Right hindlimb (tissue), 1 donor: Measurements from ENCODE around the gene KCNA2.
A peak's percentile ranks its signal among the peaks of the same experiment; 100 is the strongest.

ENCODE experiments used
- DNase-seq: peaks from one replicate; pipeline ENCODE4 v3.0.0-alpha.2; 2018

KCNA2 gene

DNA sequence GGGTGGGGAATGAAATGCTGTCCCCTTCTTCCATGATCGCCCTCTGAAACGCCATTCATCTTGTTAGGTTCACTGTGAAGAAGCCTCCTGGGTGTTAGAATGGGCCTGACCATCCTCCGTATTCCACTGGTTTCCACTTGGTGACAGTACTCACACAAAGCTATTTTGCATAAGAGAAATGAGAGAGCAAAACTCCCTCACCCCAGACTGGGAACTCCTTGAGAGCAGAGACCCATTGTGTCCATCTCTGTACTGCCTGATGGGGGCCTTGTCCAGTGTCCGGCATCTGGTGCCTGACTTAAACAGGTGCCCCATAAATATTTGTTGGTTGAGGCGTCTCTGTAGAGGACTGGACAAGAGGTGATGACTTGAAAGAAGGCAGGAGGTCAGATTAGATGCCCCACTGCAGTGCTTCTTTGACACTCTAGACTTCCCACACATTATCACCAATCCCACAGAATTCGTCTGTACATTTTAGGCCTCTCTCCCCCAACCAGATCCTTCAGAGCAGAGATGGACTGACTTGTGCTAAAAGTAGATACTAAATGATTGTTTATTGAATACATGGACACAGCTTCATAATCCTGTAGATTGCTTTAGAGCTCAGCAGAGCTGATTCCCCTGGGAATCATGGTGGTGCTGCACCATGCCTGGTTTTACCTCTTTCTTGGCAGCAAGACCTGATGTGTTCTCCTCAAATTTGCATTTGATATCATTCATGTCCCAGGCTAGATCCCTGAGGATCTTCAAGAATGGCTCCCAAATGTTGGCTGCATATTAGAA, 22.4 kb upstream of the KCNA2 start:
- no peak for DNase-seq

DNA sequence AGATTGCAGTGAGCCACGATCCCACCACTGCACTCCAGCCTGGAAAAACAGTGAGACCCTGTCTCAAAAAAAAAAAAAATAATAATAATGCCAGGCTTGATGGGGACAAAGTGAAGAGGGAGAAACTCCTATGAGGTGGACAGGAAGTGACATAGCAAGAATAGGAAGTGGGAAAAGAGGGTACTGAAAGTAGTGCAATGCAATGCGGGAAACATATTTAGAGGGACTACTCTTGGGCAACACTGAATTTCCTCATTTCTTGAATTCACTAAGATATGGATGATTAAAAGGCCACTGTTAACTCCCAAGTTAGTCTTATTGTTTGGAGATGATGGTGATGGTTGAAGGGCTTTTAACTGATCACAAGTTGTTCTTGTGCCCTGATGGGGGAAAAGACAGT, 21.6 kb upstream of the KCNA2 start:
- DNase-seq, result no peak

DNA sequence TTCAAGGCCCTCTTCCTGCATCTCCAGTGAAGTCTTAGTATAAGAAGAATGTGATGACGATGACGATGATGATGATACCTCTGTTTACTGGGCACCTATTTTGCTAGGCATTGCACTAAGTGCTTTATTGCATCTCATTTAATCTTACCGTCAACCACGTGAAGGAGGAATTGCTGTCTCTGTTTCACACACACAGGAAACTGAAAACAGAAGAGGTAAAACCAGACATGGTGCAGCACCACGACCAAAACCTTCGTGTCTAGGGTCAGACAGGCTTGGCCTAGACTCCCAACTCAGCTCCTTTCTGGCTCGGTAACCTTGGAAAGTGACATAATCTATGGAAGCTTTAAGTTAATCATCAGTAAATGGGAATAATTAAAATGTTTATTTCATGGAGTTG, 20.7 kb upstream of the KCNA2 start:
- DNase-seq, result no peak

DNA sequence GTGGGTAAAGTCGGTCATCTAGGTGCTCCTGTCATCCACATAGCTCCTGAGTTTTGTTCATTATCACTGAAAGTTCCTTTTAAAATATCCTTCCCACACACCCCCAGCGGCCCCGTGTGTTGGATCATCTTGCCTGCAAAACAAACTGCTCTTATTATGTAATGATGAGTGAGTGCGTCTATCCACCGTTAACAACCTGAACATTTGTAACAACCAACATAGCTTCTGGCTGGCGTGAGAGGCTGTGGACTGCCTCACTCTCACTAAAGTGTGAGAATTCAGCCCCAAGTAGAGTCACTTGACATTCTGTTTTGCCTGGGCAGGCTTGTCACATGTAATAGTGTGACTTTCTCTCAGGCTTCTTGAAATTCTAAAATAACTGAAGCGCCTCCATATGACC, 14.5 kb upstream of the KCNA2 start:
- no peak for DNase-seq

DNA sequence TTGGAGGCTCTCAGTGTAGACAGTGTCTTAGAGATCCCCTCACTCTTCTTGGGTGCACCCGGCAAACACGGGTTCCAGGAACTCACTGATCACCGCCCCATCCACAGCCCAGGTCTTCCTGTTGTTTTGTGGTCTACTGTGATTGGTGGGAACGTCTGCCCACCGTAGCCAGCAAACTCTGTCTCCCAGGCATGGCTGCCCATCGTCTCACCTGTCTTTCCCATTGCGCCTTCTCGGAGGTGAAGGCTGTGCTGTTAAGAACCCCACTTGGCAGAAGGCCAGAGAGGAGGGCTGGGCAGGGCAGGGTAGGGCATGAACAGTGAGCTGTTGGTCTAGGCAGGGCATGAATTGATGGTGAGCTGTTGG, 14.1 kb upstream of the KCNA2 start:
- DNase-seq, result no peak

DNA sequence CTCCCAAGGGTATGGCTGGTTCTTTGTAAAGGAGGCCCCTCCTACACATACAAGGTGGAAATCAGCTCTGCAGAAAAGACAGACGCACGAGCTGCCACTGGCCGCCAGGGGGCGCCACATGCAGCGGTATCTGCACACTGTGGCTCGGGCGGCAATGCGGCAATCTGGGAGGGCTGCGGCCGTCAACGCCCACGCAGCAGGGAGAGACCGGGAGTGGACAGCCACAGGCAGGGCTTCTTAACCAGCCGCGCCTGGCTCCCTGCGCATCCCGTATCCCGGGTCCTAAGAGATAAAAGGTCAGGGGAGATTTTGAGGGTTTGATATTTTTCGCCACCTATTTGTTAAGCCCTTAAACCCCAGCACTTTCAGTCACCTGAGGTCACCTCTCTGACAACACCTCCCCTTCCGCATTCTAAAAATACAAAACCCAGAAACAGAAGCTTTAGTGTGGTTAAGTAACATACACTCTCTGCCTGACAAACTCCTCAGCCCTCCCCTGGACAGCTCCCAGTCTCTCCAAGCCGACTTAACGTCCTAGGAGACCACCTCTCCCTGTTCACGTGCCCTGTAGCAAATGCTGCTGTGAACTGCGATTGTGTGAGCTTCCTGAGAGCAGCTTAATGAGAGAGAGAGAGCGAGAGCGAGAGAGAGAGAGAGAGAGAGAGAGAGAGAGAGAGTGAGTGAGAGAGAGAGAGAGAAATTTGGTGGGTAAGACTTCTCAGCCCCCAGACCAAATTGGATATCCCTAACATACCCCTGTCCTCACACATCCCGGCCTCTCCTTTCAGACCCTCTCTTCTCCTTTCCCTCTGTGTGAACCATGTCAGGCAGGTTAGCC, 13.5 kb upstream of the KCNA2 start:
- peak; percentile 79 for DNase-seq

DNA sequence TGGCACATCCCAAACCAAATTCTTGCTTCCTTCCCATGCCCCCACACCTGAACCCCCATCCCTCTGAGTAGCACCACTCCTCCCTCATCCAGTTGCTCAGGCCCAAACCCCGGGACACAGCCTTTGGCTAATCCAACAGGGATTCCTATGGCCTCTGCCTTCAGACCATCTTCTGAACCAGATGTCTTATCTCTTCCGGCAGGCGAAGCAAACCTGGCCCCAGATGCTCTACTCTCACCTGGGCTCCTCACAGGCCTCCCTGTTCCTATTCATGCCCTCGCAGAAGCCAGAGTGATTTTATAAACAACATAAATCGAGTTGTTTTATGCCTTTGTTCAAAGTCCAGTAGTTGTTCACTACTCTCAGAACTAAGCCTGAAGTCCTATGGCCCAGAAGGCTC, 12.5 kb upstream of the KCNA2 start:
- DNase-seq, result no peak

DNA sequence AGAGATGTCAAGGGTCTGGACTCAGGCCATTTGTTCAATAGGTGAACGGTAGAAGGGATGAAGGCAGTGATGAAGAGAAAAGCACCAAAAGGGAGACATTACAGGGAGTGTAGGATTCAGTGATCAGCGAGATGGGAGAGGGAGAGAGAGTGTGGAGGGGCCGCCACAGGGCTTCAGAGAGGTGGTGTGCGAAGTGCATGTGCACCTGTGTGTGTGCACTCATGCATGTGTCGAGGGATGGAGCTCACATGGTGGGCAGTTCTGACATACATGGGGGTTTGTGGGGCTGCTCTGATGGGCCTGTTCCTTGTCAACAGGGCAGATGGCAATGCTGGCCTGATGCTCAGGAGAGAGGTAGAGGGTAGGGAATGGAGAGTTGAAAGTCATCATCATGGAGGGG, 11.4 kb upstream of the KCNA2 start:
- no peak for DNase-seq

DNA sequence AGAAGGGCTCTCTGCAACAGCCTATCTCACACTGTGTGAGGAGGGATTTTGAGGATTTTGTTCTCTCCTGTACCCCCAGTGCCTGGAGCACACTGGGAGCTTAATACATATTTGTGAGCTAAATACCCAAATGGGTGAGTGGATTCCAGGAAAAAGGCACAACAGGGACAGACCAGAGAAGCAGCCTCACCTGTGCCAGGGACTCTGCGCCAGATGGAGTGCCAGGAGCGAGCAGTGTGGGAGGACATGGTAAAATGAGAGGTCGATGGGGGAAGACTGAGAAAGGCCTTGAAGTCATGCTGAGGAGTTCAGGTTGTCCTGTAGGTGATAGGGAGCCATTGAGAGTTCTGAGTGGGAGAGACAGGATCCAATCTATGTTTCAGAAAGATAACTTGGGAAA, 11.0 kb upstream of the KCNA2 start:
- DNase-seq, result no peak

DNA sequence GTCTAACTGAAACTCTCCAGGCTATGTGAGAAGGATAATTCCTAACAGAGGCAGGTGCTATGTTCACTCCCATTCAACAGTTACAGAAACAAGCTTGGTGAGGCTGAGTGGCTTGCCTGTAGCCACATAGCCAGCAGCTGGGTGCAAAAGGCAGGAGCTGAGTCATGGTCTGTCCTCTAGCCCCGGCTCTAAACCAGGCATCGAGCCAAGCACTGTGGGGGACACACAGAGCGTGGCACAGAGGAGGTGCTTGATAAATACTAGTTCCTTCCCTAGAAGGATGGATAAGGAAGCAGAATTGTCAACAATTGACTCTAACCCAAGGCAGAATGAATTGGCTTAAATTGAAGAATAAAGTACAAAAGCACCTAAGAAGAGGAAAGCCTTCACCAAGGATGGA, 10.4 kb upstream of the KCNA2 start:
- DNase-seq, result no peak

DNA sequence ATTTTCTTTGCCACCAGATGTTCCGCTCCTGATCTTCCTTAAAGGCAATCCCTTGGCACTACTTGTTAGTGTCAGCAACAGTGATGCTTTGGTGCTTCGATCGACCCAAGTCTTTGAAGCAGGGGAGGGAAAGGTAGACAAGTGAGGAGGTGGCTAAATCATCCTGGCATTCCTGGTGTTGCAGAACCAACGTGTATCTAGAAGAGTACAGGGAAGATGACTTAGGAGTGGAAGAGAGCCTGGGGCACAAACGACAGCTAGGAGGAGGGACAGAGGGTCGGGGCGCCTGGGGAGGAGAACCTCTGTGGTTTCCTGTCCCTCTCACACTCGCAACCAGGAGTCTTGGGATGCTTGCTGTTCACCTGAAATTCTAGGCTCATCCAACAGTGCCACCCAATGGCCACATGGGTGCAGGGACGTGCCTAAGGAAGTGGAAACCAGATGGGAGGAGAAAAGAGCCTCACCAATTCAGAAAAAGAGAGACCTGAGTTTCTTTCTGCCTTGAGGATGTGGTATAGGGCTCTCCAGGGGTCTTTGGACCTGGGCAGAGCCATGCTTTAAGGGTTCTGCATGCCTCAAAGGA, 9.5 kb upstream of the KCNA2 start:
- peak; percentile 70 for DNase-seq

DNA sequence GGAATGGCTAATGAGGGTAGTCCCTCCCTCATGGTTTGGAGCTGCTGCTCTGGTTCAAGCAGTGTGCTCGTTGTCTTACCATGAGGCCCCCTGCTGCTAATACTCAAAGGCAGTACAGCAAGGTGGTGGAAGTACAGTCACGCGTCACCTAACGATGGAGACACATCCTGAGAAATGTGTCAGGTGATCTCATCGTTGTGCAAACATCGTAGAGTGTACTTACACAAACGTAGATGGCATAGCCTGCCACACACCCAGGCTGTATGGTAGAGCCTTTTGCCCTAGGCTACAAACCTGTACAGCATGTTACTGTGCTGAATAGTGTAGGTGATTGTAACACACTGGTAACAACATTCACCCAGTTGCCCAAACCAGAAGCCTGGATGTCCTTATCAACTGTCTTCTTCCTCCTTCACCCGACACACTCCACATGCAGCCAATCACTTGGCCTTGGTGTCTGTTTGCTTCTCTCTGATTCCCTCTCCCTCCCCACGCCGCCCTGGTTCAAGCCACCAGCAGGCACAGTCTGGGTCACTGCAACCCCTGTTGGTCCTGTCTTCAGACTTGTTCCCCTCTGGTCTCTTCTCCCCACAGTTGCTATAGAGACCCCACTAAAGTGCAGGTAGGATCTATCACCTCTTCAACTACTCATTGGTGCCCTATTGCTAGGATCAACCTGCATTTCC, 6.0 kb upstream of the KCNA2 start:
- no peak for DNase-seq

DNA sequence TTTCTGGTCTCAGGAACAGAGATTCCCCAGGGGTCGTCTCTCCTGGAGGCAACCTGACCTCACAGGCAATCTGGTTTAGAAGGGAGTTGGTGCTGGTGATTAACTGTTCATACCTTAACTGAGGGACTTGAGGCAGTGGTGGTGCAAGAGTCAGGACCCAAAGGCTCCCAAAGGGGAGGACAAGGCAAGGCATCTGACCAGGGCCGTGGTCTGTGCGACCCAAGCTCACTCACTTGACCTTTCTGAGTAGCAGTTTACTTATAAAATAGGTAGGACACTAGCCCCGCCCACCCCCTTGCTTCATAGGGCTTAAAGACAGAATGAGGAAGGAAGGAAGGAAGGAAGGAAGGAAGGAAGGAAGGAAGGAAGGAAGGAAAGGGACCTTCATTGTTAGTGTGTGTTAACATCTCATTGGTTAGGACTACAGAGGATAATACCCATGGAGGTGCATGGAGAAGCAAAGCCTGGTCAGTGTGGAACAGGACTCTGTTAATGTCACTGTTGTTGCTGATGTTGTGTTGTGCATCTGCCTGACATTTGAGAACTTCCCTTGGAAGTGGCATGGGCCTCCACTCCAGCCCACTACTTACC, 4.6 kb upstream of the KCNA2 start:
- no peak for DNase-seq

DNA sequence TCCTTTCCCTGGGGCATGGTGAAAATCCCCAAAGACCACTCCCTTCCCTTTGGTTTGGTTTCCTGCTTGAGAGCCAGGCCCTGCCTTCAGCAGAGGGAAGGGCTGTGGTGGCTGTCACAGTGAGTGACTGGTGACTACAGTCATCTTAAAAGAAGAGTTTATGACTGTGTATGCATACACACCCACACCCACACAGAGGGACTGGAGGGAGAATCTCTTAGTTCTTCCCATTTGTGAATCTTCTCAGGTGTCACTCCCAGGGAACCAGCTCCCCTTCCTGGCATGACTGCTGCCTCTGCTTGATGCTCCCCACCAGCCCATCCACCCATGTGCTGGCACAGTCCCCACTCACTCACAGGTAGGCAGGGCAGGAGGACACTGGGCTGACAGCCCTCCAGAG, 3.9 kb upstream of the KCNA2 start:
- no peak for DNase-seq

DNA sequence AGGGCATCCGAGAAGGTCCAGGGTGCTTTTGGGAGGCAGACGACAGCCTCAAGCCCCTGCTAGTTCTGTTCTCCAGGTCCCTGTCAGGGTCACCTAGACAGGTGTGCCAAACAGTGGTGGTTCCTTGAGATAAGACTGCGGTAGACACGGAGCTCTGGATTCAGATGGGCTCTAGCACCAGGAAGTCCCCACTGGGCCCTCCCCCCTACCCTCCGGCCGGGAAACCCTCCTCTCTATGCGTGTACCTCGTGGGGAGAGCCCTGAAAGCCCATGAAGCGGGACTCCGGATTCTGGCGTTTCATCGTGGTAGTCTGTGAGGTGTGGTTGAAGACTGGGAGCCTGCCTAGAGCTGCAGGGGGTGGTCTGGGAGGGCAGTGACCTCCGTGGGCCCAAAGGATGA, 2.1 kb upstream of the KCNA2 start:
- no peak for DNase-seq

DNA sequence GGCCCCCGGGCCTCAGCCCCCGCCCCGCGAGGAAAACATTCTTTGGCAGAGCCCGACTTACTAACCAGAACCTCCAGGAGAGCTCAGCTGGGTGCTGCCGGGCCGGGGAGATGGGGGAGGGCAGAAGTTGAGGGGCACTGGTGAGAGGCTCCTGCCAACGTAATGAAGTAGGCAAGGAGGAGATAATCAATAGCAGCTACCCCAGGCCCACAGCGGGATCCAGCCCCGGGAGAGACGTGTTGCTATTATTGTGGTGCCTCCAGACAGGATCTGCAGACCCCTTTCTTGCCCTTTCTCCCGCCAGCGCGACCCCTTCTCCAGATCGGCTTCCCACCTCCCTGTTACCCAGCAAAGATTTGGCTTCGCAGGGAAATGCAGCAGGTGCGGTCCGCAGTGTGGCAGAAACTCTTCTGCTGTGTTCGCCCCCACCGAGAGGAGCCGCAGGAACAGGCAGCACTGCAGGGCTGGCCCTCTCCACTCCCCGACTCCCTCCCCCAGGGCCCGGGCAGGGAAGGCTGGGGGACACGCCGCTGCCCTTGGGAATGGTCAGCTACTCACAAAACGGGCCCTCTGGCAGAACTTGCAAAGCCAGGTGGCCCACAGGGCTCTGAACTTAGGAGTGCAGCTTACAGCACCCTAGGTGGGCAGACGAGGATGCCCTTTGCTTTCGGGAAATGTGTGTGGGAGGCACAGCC, 1.5 kb upstream of the KCNA2 start:
- no peak for DNase-seq

DNA sequence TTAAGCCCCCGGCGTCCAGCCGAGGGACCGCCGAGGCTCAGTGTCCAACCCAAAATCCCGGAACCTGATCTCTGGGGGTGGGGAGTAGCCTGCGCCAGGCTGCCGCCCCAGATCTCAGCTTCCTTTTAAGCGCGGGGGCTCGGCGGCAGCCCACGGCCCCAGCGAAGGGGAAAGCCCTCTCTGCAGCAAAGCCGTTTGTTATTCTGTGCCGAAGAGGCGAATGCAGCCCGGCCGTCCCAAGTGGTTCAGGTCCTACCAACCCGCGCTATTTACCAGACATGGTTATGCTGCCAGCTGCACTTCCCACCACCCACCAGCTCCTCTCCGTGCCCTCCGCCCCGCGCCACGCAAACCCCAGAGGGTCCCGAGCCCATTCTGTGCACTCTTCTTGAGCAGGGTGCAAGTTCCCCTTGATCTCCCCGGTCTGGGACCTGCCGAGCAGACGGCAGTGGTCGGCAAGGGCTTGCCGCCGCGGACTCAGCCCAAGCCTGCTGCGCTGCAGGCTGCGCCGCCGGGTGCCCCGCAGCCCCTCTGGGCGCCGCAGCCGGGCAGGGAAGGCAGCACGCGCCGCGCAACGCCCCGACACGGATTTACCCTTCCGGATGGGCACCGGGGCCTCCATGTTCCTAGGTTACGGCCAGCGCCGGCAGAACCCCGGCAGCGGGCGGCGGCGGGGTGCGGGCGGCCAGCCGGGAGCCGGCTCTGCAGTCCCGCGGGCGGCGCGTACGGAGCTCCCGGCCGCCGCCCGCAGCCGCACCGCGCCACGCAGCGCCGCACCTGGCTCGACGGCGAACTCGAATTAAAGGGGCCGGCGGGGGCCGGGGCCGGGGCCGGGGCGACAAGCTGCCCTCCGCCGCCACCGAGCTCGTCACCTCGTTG, 738 bp upstream of the KCNA2 start:
- no peak for DNase-seq

DNA sequence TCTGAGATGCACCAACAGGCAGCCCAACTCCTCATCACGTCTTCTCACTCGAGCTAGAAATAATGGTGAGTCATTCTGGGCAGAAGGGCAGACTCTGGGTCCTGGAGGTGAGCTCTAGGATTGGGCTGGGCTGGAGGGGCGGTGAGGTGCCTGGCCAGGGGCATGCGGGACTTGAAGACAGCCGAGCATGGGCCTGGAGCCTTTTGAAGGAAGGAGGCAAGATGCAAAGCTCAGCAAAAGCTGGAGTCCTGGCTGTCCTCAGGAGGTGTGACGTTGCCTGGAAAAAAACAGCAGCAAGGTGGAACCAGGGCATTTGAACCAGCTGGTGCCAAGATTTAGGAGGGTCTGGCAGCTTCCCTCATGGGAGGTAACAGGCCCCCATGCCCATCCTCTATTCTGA, 712 bp downstream of the KCNA2 start:
- DNase-seq, result no peak

DNA sequence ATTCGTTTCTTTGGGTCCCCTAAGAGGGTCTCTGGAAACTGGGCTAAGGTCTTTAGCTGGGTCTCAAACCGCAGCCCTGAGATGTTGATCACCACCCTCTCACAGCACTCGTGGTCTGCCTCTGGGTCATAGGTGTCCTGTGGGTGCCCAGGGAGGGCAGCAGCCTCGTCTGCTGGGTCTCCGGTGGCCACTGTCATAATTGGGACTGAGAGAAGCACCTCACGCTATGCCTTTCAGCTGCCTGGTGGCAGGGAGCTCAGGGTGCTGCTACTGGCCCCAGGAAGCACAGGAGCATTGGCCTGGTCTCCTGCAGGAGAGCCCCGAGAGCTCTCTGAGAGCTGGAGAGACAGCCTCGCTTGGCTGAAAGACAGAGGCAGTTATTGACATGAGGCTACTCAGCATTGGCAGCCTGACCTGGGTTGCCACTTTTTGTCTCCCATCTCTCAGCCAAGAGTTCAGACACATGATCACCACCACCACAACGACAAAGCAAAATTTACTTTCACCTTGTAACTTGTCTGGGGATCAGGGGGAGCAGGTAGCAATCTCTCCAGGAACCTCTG, 1.5 kb downstream of the KCNA2 start:
- DNase-seq, result no peak

DNA sequence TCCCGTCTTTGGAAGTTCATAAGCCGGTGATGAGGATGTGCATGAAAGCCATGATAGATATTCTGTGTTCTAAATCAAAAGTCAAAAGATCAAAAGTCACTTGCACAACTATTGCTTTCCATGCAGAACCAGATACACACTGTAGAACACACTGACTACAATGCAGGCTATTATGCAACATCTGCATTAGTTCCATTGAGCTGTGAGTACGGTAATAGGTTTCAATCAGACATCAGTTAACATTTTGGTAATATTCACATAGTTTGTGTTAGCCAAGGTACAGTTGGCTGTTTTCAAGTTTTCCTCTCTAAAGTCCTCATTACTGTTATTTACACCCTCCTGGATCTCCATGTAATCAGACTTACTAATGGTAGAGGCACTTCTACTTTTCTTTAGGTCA, 3.1 kb downstream of the KCNA2 start:
- no peak for DNase-seq

DNA sequence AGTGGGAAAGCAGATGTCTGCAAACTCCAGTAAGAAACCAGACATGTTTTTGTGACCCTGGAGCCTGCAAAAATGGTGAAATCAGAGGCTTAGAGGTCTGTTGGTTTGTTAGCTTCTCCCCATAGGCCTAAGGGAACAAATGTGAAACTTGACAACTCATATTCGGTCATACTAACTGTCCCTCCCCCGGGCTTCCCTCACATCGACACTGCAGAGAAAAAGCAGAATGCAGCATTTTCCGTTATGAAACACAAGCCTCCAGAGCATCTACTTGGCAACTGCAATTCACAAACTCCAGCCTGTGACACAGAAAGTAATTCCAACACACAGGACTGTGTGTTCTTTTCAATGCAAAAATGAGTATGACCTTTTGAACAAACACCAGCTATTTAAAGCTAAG, 3.7 kb downstream of the KCNA2 start:
- DNase-seq, result peak; percentile 24
